CD14-positive monocyte (primary cell): ENCODE results near the gene LRRC47. TPM values are rescaled to one million over a fixed set of nuclear protein-coding genes. Genes with fewer than 3 reads are reported as not detected.
"Not testable (repeated sequence)": the region's sequence is repeated elsewhere in the genome, so short reads cannot be mapped to it uniquely, and the experiment has no call there.

Experiments
- DNase-seq, 3 donors: peaks; one replicate each; pipeline ENCODE4 v3.0.0-alpha.2; 2011 to 2022
- H2AFZ ChIP-seq: 2 replicates; pipeline ENCODE4 v1.6.0; 2012; ENCODE audit warnings: mild to moderate bottlenecking, low read depth, low read length, inconsistent platforms; ENCODE audit not compliant: insufficient read depth, poor library complexity, severe bottlenecking
- H3K27ac ChIP-seq, 2 donors: 1 replicate in 1 of 2; 2 replicates in 1 of 2; pipeline ENCODE4 v1.5.1; 2012 to 2013; ENCODE audit warnings: low read length in 2 of 2, control low read depth in 1 of 2, inconsistent platforms in 1 of 2, low read depth in 1 of 2, mild to moderate bottlenecking in 1 of 2
- H3K27me3 ChIP-seq, 2 donors: one replicate each; pipeline versions ENCODE4 v1.6.0 to v1.6.1; 2011 to 2013; ENCODE audit warnings: low read length in 2 of 2; ENCODE audit not compliant: control insufficient read depth in 2 of 2, insufficient read depth in 2 of 2
- H3K36me3 ChIP-seq, 2 donors: replicated peaks in 1 of 2; 1 replicate in 1 of 2; 2 replicates in 1 of 2; pipeline versions ENCODE4 v1.5.1 to v1.6.1; 2012 to 2013; ENCODE audit warnings: low read length in 2 of 2, control low read depth in 1 of 2, inconsistent platforms in 1 of 2, mild to moderate bottlenecking in 1 of 2; ENCODE audit not compliant: insufficient read depth in 2 of 2, control insufficient read depth in 1 of 2
- H3K4me1 ChIP-seq, 2 donors: 1 replicate in 1 of 2; 2 replicates in 1 of 2; pipeline versions ENCODE4 v1.5.1 to v1.6.1; 2012 to 2013; ENCODE audit warnings: low read length in 2 of 2, control low read depth in 1 of 2, inconsistent platforms in 1 of 2, mild to moderate bottlenecking in 1 of 2, moderate library complexity in 1 of 2; ENCODE audit not compliant: insufficient read depth in 2 of 2, control insufficient read depth in 1 of 2
- H3K4me2 ChIP-seq: replicated peaks from 2 replicates; pipeline ENCODE3; 2012; ENCODE audit warnings: low read length, moderate library complexity, mild to moderate bottlenecking; ENCODE audit not compliant: poor library complexity, severe bottlenecking; ENCODE audit errors: extremely low read depth
- H3K4me3 ChIP-seq, 3 experiments: fragments of 200-600 bp in 1 of 3; sonication (generic) in 1 of 3; replicated peaks in 1 of 3; 1 replicate in 2 of 3; 2 replicates in 1 of 3; pipeline ENCODE4 v1.5.1; 2011 to 2013; ENCODE audit warnings: low read length in 3 of 3, mild to moderate bottlenecking in 3 of 3, control low read depth in 2 of 3, low read depth in 2 of 3, inconsistent platforms in 1 of 3, moderate library complexity in 1 of 3
- H3K79me2 ChIP-seq: 2 replicates; pipeline ENCODE4 v1.6.0; 2012; ENCODE audit warnings: mild to moderate bottlenecking, control low read depth, inconsistent platforms, low read length, moderate library complexity; ENCODE audit not compliant: insufficient read depth
- H3K9ac ChIP-seq: 2 replicates; pipeline ENCODE4 v1.6.0; 2017; ENCODE audit warnings: low read length, mild to moderate bottlenecking; ENCODE audit not compliant: insufficient read depth, poor library complexity, severe bottlenecking
- H3K9me3 ChIP-seq, 2 donors: replicated peaks in 1 of 2; 1 replicate in 1 of 2; 2 replicates in 1 of 2; pipeline versions ENCODE4 v1.5.1 to v1.6.1; 2012 to 2013; ENCODE audit warnings: low read length in 2 of 2, control low read depth in 1 of 2; ENCODE audit not compliant: control insufficient read depth in 1 of 2, insufficient read depth in 1 of 2
- H4K20me1 ChIP-seq: 2 replicates; pipeline ENCODE4 v1.6.0; 2012; ENCODE audit warnings: mild to moderate bottlenecking, low read length, control low read depth, moderate library complexity; ENCODE audit not compliant: insufficient read depth
- H3K27ac Mint-ChIP-seq, 7 donors: one replicate each; pipeline ENCODE4 v1.8.0; 2020; ENCODE audit warnings: mild to moderate bottlenecking in 7 of 7, mixed read lengths in 7 of 7, moderate library complexity in 6 of 7, inconsistent platforms in 2 of 7
- H3K27me3 Mint-ChIP-seq, 3 donors: one replicate each; pipeline ENCODE4 v1.8.0; 2021 to 2022; ENCODE audit warnings: low read depth in 3 of 3, mild to moderate bottlenecking in 3 of 3, mixed read lengths in 3 of 3, moderate library complexity in 3 of 3, inconsistent platforms in 1 of 3
- H3K36me3 Mint-ChIP-seq, 2 donors: one replicate each; pipeline ENCODE4 v1.8.0; 2020; ENCODE audit warnings: mixed read lengths in 2 of 2, inconsistent platforms in 1 of 2, mild to moderate bottlenecking in 1 of 2
- H3K4me1 Mint-ChIP-seq: one replicate; pipeline ENCODE4 v1.8.0; 2020; ENCODE audit warnings: mild to moderate bottlenecking, mixed read lengths
- H3K4me3 Mint-ChIP-seq, 2 donors: one replicate each; pipeline ENCODE4 v1.8.0; 2020; ENCODE audit warnings: mild to moderate bottlenecking in 2 of 2, mixed read lengths in 2 of 2, moderate library complexity in 1 of 2
- H3K9me3 Mint-ChIP-seq, 7 donors: one replicate each; pipeline ENCODE4 v1.8.0; 2020 to 2022; ENCODE audit warnings: mixed read lengths in 7 of 7, mild to moderate bottlenecking in 6 of 7, moderate library complexity in 6 of 7, inconsistent platforms in 2 of 7
- WGBS: methylation state at CpG from one replicate; pipeline ENCODE4 v1.1.5; 2013; ENCODE audit warnings: missing lambda C conversion rate; ENCODE audit not compliant: insufficient coverage; 5-methylcytosine and 5-hydroxymethylcytosine counted together
- intact Hi-C, 2 donors: fragments of 100-400 bp; cut with micrococcal nuclease; formaldehyde crosslinking; loops; one replicate each; pipeline versions ENCODE4 v1.15.0 to v1.15.1; 2023
- polyA plus RNA-seq, 3 donors: library from polyadenylated mRNA; depleted of rRNA in 1 of 3; unstranded in 2 of 3; stranded (reverse) in 1 of 3; fragments of 300-500 nt in 2 of 3; fragments of >200 nt in 1 of 3; fragmentation: Illumina TruSeq in 2 of 3; gene quantifications; 1 replicate in 2 of 3; 2 replicates in 1 of 3; pipeline ENCODE4 v1.2.3, GENCODE V29; 2012 to 2021
- TF ChIP-seq, protein P1 (sequence below): fragments of 200-600 bp; IDR thresholded peaks from one replicate; pipeline ENCODE4 v1.8.0; 2022; ENCODE audit warnings: antibody characterized with exemption, mild to moderate bottlenecking

The LRRC47 gene
- polyA plus RNA-seq, 3 donors = 17.8 to 24.8 (median 18.0) TPM

DNA sequence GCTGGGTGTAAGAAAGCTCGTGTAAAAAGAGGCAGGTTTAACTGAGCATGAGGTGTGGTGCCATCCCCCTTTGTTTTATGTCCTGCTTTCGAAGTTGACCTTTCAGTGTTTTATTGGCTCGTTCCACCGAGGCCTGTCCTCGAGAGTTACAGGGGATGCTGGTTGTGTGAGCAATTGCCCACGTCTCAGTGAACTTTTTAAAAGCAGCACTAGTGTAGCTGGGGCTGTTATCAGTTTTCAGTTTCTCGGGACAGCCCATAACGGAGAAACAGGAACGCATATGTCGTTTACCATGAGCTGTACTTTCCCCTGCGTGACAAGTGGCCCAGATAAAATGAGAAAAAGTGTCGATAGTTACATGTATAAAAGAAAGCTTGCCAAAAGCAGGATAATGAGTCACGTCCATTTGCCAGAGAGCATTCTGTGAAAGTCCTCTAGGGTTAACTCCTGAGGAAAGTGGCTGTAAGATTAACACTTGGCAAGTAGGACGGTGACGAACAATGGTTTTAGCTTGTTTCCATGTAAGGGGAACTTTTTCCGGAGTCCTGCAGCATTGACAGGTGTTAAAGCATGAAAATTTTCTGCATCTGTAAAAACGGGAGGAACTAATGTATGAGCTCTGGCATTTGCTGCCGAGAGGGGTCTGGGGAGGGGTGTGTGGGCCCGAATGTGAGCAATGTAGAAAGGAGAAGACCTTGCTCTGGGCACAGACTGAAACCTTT, 7.8 kb upstream of the LRRC47 start:
- WGBS = 78% methylated on average over 18 of the region's 19 CpGs
- peaks cover 0 to 5% of the 10 kb centered on the region in 2 donors for H3K27me3 ChIP-seq
- Mint-ChIP-seq H3K36me3 (no peaks in the 10 kb centered on the region), H3K4me3 (no peak overlapping the region), H3K9me3 (peaks cover 3 to 21% (median 15%) of the 10 kb centered on the region in 7 donors), H3K4me1 (peaks cover 7% of the 10 kb centered on the region), H3K27ac (no peak overlapping the region), H3K27me3 (peaks cover 14 to 26% (median 21%) of the 10 kb centered on the region in 3 donors)
- no peak overlapping the region for H2AFZ ChIP-seq
- no peaks in the 10 kb centered on the region for H3K79me2 ChIP-seq
- no peaks in the 10 kb centered on the region for H3K4me1 ChIP-seq
- peaks cover 0 to 8% of the 10 kb centered on the region in 2 donors for H3K9me3 ChIP-seq
- no peaks in the 10 kb centered on the region for H4K20me1 ChIP-seq
- no peak overlapping the region for H3K9ac ChIP-seq
- intact Hi-C loops = no loop called here
- H3K27ac ChIP-seq = no peak overlapping the region
- TF ChIP-seq, protein P1, sequence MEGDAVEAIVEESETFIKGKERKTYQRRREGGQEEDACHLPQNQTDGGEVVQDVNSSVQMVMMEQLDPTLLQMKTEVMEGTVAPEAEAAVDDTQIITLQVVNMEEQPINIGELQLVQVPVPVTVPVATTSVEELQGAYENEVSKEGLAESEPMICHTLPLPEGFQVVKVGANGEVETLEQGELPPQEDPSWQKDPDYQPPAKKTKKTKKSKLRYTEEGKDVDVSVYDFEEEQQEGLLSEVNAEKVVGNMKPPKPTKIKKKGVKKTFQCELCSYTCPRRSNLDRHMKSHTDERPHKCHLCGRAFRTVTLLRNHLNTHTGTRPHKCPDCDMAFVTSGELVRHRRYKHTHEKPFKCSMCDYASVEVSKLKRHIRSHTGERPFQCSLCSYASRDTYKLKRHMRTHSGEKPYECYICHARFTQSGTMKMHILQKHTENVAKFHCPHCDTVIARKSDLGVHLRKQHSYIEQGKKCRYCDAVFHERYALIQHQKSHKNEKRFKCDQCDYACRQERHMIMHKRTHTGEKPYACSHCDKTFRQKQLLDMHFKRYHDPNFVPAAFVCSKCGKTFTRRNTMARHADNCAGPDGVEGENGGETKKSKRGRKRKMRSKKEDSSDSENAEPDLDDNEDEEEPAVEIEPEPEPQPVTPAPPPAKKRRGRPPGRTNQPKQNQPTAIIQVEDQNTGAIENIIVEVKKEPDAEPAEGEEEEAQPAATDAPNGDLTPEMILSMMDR = no peak
- no peaks in the 10 kb centered on the region for H3K36me3 ChIP-seq
- no peak overlapping the region for H3K4me3 ChIP-seq
- no peak for DNase-seq
- no peak overlapping the region for H3K4me2 ChIP-seq

DNA sequence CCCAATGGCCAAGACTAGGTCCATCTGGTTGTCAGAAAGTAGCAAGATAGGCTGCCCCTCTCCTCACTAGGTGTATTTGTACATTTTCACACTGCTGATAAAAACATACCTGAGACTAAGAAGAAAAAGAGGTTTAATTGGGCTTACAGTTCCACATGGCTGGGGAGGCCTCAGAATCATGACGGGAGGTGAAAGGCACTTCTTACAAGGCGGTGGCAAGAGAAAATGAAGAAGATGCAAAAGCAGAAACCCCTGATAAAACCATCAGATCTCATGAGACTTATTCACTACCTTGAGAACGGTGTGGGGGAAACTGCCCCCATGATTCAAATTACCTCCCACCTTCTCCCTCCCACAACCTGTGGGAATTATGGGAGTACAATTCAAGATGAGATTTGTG, 4.5 kb upstream of the LRRC47 start:
- H3K27me3 Mint-ChIP-seq = peaks cover 13 to 23% (median 22%) of the 10 kb centered on the region in 3 donors
- H3K4me3 Mint-ChIP-seq, H3K36me3 ChIP-seq, H4K20me1 ChIP-seq, H3K27ac Mint-ChIP-seq, H3K4me2 ChIP-seq, intact Hi-C loops, H3K36me3 Mint-ChIP-seq, H3K9me3 ChIP-seq, H3K9ac ChIP-seq, H3K4me3 ChIP-seq, H3K27ac ChIP-seq, H3K27me3 ChIP-seq, H3K9me3 Mint-ChIP-seq, DNase-seq, H2AFZ ChIP-seq, H3K79me2 ChIP-seq: not testable (repeated sequence)
- H3K4me1 Mint-ChIP-seq = peaks cover 14% of the 10 kb centered on the region
- WGBS = no CpG with 5 or more reads among the region's 3 CpGs
- peaks cover 5 to 11% of the 10 kb centered on the region in 2 donors for H3K4me1 ChIP-seq
